IPS-NIHi11 (cell line): Measurements from ENCODE around the gene BPIFB6.

ENCODE experiments used
- DNase-seq: peaks from one replicate; pipeline ENCODE4 v3.0.0; 2012; ENCODE audit warnings: mixed read lengths, low spot score

Gene BPIFB6

GRCh38 chr20:33086052-33086722 is 54.7 kb downstream of the BPIFB6 start:
- no peak for DNase-seq

- DNase-seq: no peak
Observed at GRCh38 chr20:33091147-33091546, 59.7 kb downstream of the BPIFB6 start.

- DNase-seq: no peak
Observed at GRCh38 chr20:33091693-33092092, 60.2 kb downstream of the BPIFB6 start.

- no peak for DNase-seq
Observed at GRCh38 chr20:33092361-33092760, 60.9 kb downstream of the BPIFB6 start.

GRCh38 chr20:33093074-33093473 is 61.6 kb downstream of the BPIFB6 start:
- no peak for DNase-seq

- DNase-seq: no peak
Observed at GRCh38 chr20:33093582-33093981, 62.1 kb downstream of the BPIFB6 start.
